22Rv1 (cell line): ENCODE results near the gene XXYLT1.
A peak's percentile ranks its signal among the peaks of the same experiment; 100 is the strongest.

Experiments used
- H3K27ac ChIP-seq: fragments of 450-650 bp; 2 replicates; pipeline ENCODE4 v1.5.1; 2017
- CTCF ChIP-seq: fragments of 450-650 bp; IDR thresholded peaks from 2 replicates; pipeline ENCODE4 v1.5.1; 2017; ENCODE audit warnings: mild to moderate bottlenecking
- ZFX ChIP-seq: fragments of 450-650 bp; IDR thresholded peaks from 2 replicates; pipeline ENCODE4 v1.6.1; 2017; ENCODE audit warnings: antibody characterized with exemption, borderline replicate concordance

Gene XXYLT1

GRCh38 chr3:195259475-195260279 is 11.3 kb downstream of the XXYLT1 start:
- peak; percentile 98 for TF ChIP-seq CTCF
- TF ChIP-seq ZFX, result no peak
- H3K27ac ChIP-seq, result no peak overlapping the region

- no peak overlapping the region for H3K27ac ChIP-seq
- TF ChIP-seq ZFX, result no peak
- TF ChIP-seq CTCF, result no peak
Measured at GRCh38 chr3:195259154-195259474, 11.8 kb downstream of the XXYLT1 start.

GRCh38 chr3:195258449-195259153 is 12.4 kb downstream of the XXYLT1 start:
- TF ChIP-seq ZFX (no peak), CTCF (no peak)
- no peak overlapping the region for H3K27ac ChIP-seq

- H3K27ac ChIP-seq, result no peak overlapping the region
- TF ChIP-seq CTCF (no peak), ZFX (no peak)
Measured at GRCh38 chr3:195257454-195258448, 13.2 kb downstream of the XXYLT1 start.

GRCh38 chr3:195256639-195257453 is 14.1 kb downstream of the XXYLT1 start:
- no peak overlapping the region for H3K27ac ChIP-seq
- TF ChIP-seq CTCF, result no peak
- TF ChIP-seq ZFX, result no peak
